Measurements from ENCODE around the gene KCNAB1. TPM values are rescaled to one million over a fixed set of nuclear protein-coding genes. Genes with fewer than 3 reads are reported as not detected.

KCNAB1 gene
- polyA plus RNA-seq, 2 donors: 0.61 to 1.3 TPM

GRCh38 chr3:156575641-156576040, 455.3 kb downstream of the KCNAB1 start:
- no peaks in the 10 kb centered on the region for H3K36me3 ChIP-seq (ENCODE audit: control insufficient read depth in 2 of 2, insufficient read depth in 2 of 2, low read length in 1 of 2)
- no peaks in the 10 kb centered on the region for H3K9me3 ChIP-seq (ENCODE audit: control insufficient read depth in 2 of 2, insufficient read depth in 1 of 2, low read depth in 1 of 2, low read length in 1 of 2)
- WGBS, 2 donors: 86 to 87% methylated on average over 3 of the region's 3 CpGs
- H3K4me1 ChIP-seq (ENCODE audit: control insufficient read depth in 2 of 2, insufficient read depth in 2 of 2, low read length in 1 of 2): no peaks in the 10 kb centered on the region
- H3K27me3 ChIP-seq (ENCODE audit: control insufficient read depth in 1 of 2, insufficient read depth in 2 of 2, low read length in 2 of 2): no peaks in the 10 kb centered on the region
- H3K4me3 ChIP-seq (ENCODE audit: low read depth in 1 of 2, low read length in 2 of 2): no peak overlapping the region
- H3K27ac ChIP-seq (ENCODE audit: low read depth in 2 of 2, low read length in 1 of 2): no peak overlapping the region

- Histone ChIP-seq H3K27ac (ENCODE audit: low read depth in 2 of 2, low read length in 1 of 2) (no peak overlapping the region), H3K36me3 (ENCODE audit: control insufficient read depth in 2 of 2, insufficient read depth in 2 of 2, low read length in 1 of 2) (no peaks in the 10 kb centered on the region), H3K4me3 (ENCODE audit: low read depth in 1 of 2, low read length in 2 of 2) (no peak overlapping the region), H3K27me3 (ENCODE audit: control insufficient read depth in 1 of 2, insufficient read depth in 2 of 2, low read length in 2 of 2) (no peaks in the 10 kb centered on the region), H3K4me1 (ENCODE audit: control insufficient read depth in 2 of 2, insufficient read depth in 2 of 2, low read length in 1 of 2) (no peaks in the 10 kb centered on the region), H3K9me3 (ENCODE audit: control insufficient read depth in 2 of 2, insufficient read depth in 1 of 2, low read depth in 1 of 2, low read length in 1 of 2) (no peaks in the 10 kb centered on the region)
- 82 to 89% methylated on average over 2 of the region's 2 CpGs for WGBS, 2 donors
Observed at GRCh38 chr3:156576051-156576450, 455.7 kb downstream of the KCNAB1 start.

- Histone ChIP-seq H3K36me3 (ENCODE audit: control insufficient read depth in 2 of 2, insufficient read depth in 2 of 2, low read length in 1 of 2) (no peaks in the 10 kb centered on the region), H3K4me3 (ENCODE audit: low read depth in 1 of 2, low read length in 2 of 2) (no peak overlapping the region), H3K27ac (ENCODE audit: low read depth in 2 of 2, low read length in 1 of 2) (no peak overlapping the region), H3K4me1 (ENCODE audit: control insufficient read depth in 2 of 2, insufficient read depth in 2 of 2, low read length in 1 of 2) (no peaks in the 10 kb centered on the region), H3K9me3 (ENCODE audit: control insufficient read depth in 2 of 2, insufficient read depth in 1 of 2, low read depth in 1 of 2, low read length in 1 of 2) (no peaks in the 10 kb centered on the region), H3K27me3 (ENCODE audit: control insufficient read depth in 1 of 2, insufficient read depth in 2 of 2, low read length in 2 of 2) (no peaks in the 10 kb centered on the region)
- 77 to 89% methylated on average over 2 of the region's 2 CpGs for WGBS, 2 donors
Observed at GRCh38 chr3:156576651-156577348, 456.4 kb downstream of the KCNAB1 start.

GRCh38 chr3:156577736-156578135, 457.4 kb downstream of the KCNAB1 start:
- Histone ChIP-seq H3K27ac (ENCODE audit: low read depth in 2 of 2, low read length in 1 of 2) (no peak overlapping the region), H3K27me3 (ENCODE audit: control insufficient read depth in 1 of 2, insufficient read depth in 2 of 2, low read length in 2 of 2) (peaks cover 0 to 2% of the 10 kb centered on the region in 2 donors), H3K9me3 (ENCODE audit: control insufficient read depth in 2 of 2, insufficient read depth in 1 of 2, low read depth in 1 of 2, low read length in 1 of 2) (no peaks in the 10 kb centered on the region), H3K36me3 (ENCODE audit: control insufficient read depth in 2 of 2, insufficient read depth in 2 of 2, low read length in 1 of 2) (no peaks in the 10 kb centered on the region), H3K4me3 (ENCODE audit: low read depth in 1 of 2, low read length in 2 of 2) (no peak overlapping the region), H3K4me1 (ENCODE audit: control insufficient read depth in 2 of 2, insufficient read depth in 2 of 2, low read length in 1 of 2) (no peaks in the 10 kb centered on the region)

- Histone ChIP-seq H3K4me1 (ENCODE audit: control insufficient read depth in 2 of 2, insufficient read depth in 2 of 2, low read length in 1 of 2) (no peaks in the 10 kb centered on the region), H3K36me3 (ENCODE audit: control insufficient read depth in 2 of 2, insufficient read depth in 2 of 2, low read length in 1 of 2) (no peaks in the 10 kb centered on the region), H3K27ac (ENCODE audit: low read depth in 2 of 2, low read length in 1 of 2) (no peak overlapping the region), H3K27me3 (ENCODE audit: control insufficient read depth in 1 of 2, insufficient read depth in 2 of 2, low read length in 2 of 2) (peaks cover 0 to 2% of the 10 kb centered on the region in 2 donors), H3K9me3 (ENCODE audit: control insufficient read depth in 2 of 2, insufficient read depth in 1 of 2, low read depth in 1 of 2, low read length in 1 of 2) (no peaks in the 10 kb centered on the region), H3K4me3 (ENCODE audit: low read depth in 1 of 2, low read length in 2 of 2) (no peak overlapping the region)
- WGBS, 2 donors: 46 to 48% methylated on average over 2 of the region's 2 CpGs
Observed at GRCh38 chr3:156579427-156579851, 459.1 kb downstream of the KCNAB1 start.

- Histone ChIP-seq H3K9me3 (ENCODE audit: control insufficient read depth in 2 of 2, insufficient read depth in 1 of 2, low read depth in 1 of 2, low read length in 1 of 2) (no peaks in the 10 kb centered on the region), H3K36me3 (ENCODE audit: control insufficient read depth in 2 of 2, insufficient read depth in 2 of 2, low read length in 1 of 2) (no peaks in the 10 kb centered on the region), H3K27ac (ENCODE audit: low read depth in 2 of 2, low read length in 1 of 2) (no peak overlapping the region), H3K4me3 (ENCODE audit: low read depth in 1 of 2, low read length in 2 of 2) (no peak overlapping the region), H3K27me3 (ENCODE audit: control insufficient read depth in 1 of 2, insufficient read depth in 2 of 2, low read length in 2 of 2) (peaks cover 0 to 2% of the 10 kb centered on the region in 2 donors), H3K4me1 (ENCODE audit: control insufficient read depth in 2 of 2, insufficient read depth in 2 of 2, low read length in 1 of 2) (no peaks in the 10 kb centered on the region)
- 93% methylated on average over 4 of the region's 4 CpGs for WGBS, 2 donors
Observed at GRCh38 chr3:156581033-156581432, 460.7 kb downstream of the KCNAB1 start.

GRCh38 chr3:156581954-156582353, 461.6 kb downstream of the KCNAB1 start:
- no peak overlapping the region for H3K4me3 ChIP-seq (ENCODE audit: low read depth in 1 of 2, low read length in 2 of 2)
- no peaks in the 10 kb centered on the region for H3K9me3 ChIP-seq (ENCODE audit: control insufficient read depth in 2 of 2, insufficient read depth in 1 of 2, low read depth in 1 of 2, low read length in 1 of 2)
- peaks cover 0 to 2% of the 10 kb centered on the region in 2 donors for H3K27me3 ChIP-seq (ENCODE audit: control insufficient read depth in 1 of 2, insufficient read depth in 2 of 2, low read length in 2 of 2)
- H3K4me1 ChIP-seq (ENCODE audit: control insufficient read depth in 2 of 2, insufficient read depth in 2 of 2, low read length in 1 of 2): no peaks in the 10 kb centered on the region
- H3K36me3 ChIP-seq (ENCODE audit: control insufficient read depth in 2 of 2, insufficient read depth in 2 of 2, low read length in 1 of 2): no peaks in the 10 kb centered on the region
- H3K27ac ChIP-seq (ENCODE audit: low read depth in 2 of 2, low read length in 1 of 2): no peak overlapping the region

GRCh38 chr3:156582532-156583183, 462.3 kb downstream of the KCNAB1 start:
- Histone ChIP-seq H3K4me3 (ENCODE audit: low read depth in 1 of 2, low read length in 2 of 2) (no peak overlapping the region), H3K27ac (ENCODE audit: low read depth in 2 of 2, low read length in 1 of 2) (no peak overlapping the region), H3K4me1 (ENCODE audit: control insufficient read depth in 2 of 2, insufficient read depth in 2 of 2, low read length in 1 of 2) (no peaks in the 10 kb centered on the region), H3K36me3 (ENCODE audit: control insufficient read depth in 2 of 2, insufficient read depth in 2 of 2, low read length in 1 of 2) (no peaks in the 10 kb centered on the region), H3K9me3 (ENCODE audit: control insufficient read depth in 2 of 2, insufficient read depth in 1 of 2, low read depth in 1 of 2, low read length in 1 of 2) (no peaks in the 10 kb centered on the region), H3K27me3 (ENCODE audit: control insufficient read depth in 1 of 2, insufficient read depth in 2 of 2, low read length in 2 of 2) (peaks cover 0 to 2% of the 10 kb centered on the region in 2 donors)
- 86 to 93% methylated on average over 4 of the region's 4 CpGs for WGBS, 2 donors

GRCh38 chr3:156583469-156583868, 463.1 kb downstream of the KCNAB1 start:
- Histone ChIP-seq H3K27ac (ENCODE audit: low read depth in 2 of 2, low read length in 1 of 2) (no peak overlapping the region), H3K9me3 (ENCODE audit: control insufficient read depth in 2 of 2, insufficient read depth in 1 of 2, low read depth in 1 of 2, low read length in 1 of 2) (no peaks in the 10 kb centered on the region), H3K27me3 (ENCODE audit: control insufficient read depth in 1 of 2, insufficient read depth in 2 of 2, low read length in 2 of 2) (peaks cover 0 to 2% of the 10 kb centered on the region in 2 donors)

More at GRCh38 chr3:156583469-156583868, 463.1 kb downstream of the KCNAB1 start:
- H3K4me3 ChIP-seq (ENCODE audit: low read depth in 1 of 2, low read length in 2 of 2): no peak overlapping the region
- H3K4me1 ChIP-seq (ENCODE audit: control insufficient read depth in 2 of 2, insufficient read depth in 2 of 2, low read length in 1 of 2): no peaks in the 10 kb centered on the region
- H3K36me3 ChIP-seq (ENCODE audit: control insufficient read depth in 2 of 2, insufficient read depth in 2 of 2, low read length in 1 of 2): no peaks in the 10 kb centered on the region

Measured in esophagus (tissue), 2 donors.